ENCODE results near the gene PTPRR. TPM values are rescaled to one million over a fixed set of nuclear protein-coding genes. Genes with fewer than 3 reads are reported as not detected.

PTPRR gene
- total RNA-seq, 4 donors from 2014 or later = 1.3 to 1.5 TPM; not detected in 2

- no peak for TF ChIP-seq CTCF (IDR thresholded peaks at IDR 0.05; ENCODE audit: low read depth)
These were observed 313.4 kb downstream of the PTPRR start for GRCh38 chr12:70607107-70607506.

- TF ChIP-seq CTCF (IDR thresholded peaks at IDR 0.05; ENCODE audit: low read depth) = no peak
These were observed 314.6 kb downstream of the PTPRR start for GRCh38 chr12:70605976-70606375.

GRCh38 chr12:70604662-70605061, 315.9 kb downstream of the PTPRR start:
- TF ChIP-seq CTCF (IDR thresholded peaks at IDR 0.05; ENCODE audit: low read depth) = no peak

- no peak for TF ChIP-seq CTCF (IDR thresholded peaks at IDR 0.05; ENCODE audit: low read depth)
These were observed 317.5 kb downstream of the PTPRR start for GRCh38 chr12:70603044-70603443.

GRCh38 chr12:70598467-70599193, 321.9 kb downstream of the PTPRR start:
- no peak for TF ChIP-seq CTCF (IDR thresholded peaks at IDR 0.05; ENCODE audit: low read depth)

- TF ChIP-seq CTCF (IDR thresholded peaks at IDR 0.05; ENCODE audit: low read depth) = no peak
These were observed 327.9 kb downstream of the PTPRR start for GRCh38 chr12:70592664-70593063.

- TF ChIP-seq CTCF (IDR thresholded peaks at IDR 0.05; ENCODE audit: low read depth) = no peak
These were observed 329.9 kb downstream of the PTPRR start for GRCh38 chr12:70590549-70591226.
